ENCODE measurements around the gene AAMDC.

GRCh38 chr11:77793972-77794371 lies 27.0 kb upstream of the AAMDC start:
- TF ChIP-seq ELF4 (IDR thresholded peaks at IDR 0.05) (no peak), ARNT (IDR thresholded peaks at IDR 0.05) (no peak)

Measured in HEK293T (cell line).